ENCODE measurements around the gene PLXNC1. TPM values are rescaled to one million over a fixed set of nuclear protein-coding genes. Genes with fewer than 3 reads are reported as not detected.

The PLXNC1 gene
- polyA plus RNA-seq, 1 donor (not counting 4 experiments of a cell fraction or from before 2014, with no cell fraction given), result 0.17 TPM

GRCh38 chr12:94143438-94143837 is 4.9 kb upstream of the PLXNC1 start:
- Histone ChIP-seq H3K9ac (ENCODE audit: control insufficient read depth, extremely low read depth, insufficient read depth, low read length) (no peak overlapping the region), H3K9me1 (ENCODE audit: control insufficient read depth, extremely low read depth, insufficient read depth, low read length) (no peaks in the 10 kb centered on the region), H4K20me1 (ENCODE audit: control insufficient read depth, extremely low read depth, insufficient read depth, low read length) (no peaks in the 10 kb centered on the region), H3K4me1 (ENCODE audit: control insufficient read depth, extremely low read depth, insufficient read depth, low read length) (no peaks in the 10 kb centered on the region), H2AFZ (ENCODE audit: control insufficient read depth, low read length) (no peak overlapping the region), H3K27me3 (ENCODE audit: control insufficient read depth, extremely low read depth, insufficient read depth, low read length) (peaks cover 38% of the 10 kb centered on the region), H3K9me3 (ENCODE audit: control insufficient read depth, low read depth, low read length) (no peaks in the 10 kb centered on the region), H3K4me2 (ENCODE audit: control insufficient read depth, extremely low read depth, insufficient read depth, low read depth, low read length) (no peak overlapping the region), H3K79me2 (ENCODE audit: control insufficient read depth, insufficient read depth, low read length) (no peaks in the 10 kb centered on the region), H3K27ac (ENCODE audit: control insufficient read depth, insufficient read depth, low read length) (no peak overlapping the region), H3K36me3 (ENCODE audit: control insufficient read depth in 2 of 2, extremely low read depth in 1 of 2, insufficient read depth in 2 of 2, low read length in 2 of 2) (no peaks in the 10 kb centered on the region), H3K4me3 (ENCODE audit: control insufficient read depth in 2 of 3, extremely low read depth in 1 of 3, insufficient read depth in 2 of 3, low read depth in 1 of 3, low read length in 3 of 3) (no peak overlapping the region)
- dilution Hi-C loops (cut with MboI; ENCODE audit: extremely low pct_ligation_motif_present, low sequenced_read_pairs), result no loop called here
- DNase-seq (ENCODE audit: low read depth, low spot score) (no peak), FAIRE-seq (no peak)
- TF ChIP-seq CTCF (optimal IDR thresholded peaks at IDR 0.05 in 1 of 3, IDR thresholded peaks at IDR 0.05 in 1 of 3, conservative IDR thresholded peaks at IDR 0.05 in 1 of 3; ENCODE audit: extremely low read depth in 1 of 3, insufficient read depth in 2 of 3, low read length in 3 of 3), result no peak

DNA sequence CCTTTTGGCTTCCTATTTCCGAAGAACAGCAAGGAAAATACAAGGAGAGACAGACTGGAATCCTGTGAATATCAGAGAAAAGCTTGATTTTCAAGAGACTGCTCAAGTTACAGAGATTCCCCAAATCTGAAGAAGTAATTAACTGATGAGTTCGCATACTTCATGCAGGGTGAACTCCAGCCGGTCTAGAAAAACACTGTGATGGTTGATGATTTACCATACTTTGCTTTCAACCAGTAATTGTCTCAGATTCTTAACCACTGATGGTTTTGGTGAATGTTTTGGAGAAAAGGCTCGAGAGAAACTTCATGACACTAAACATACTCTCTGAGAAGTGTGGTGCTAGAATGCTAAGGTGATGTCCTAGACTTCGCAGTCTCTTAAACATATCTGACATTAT is 4.4 kb upstream of the PLXNC1 start:
- Histone ChIP-seq H4K20me1 (ENCODE audit: control insufficient read depth, extremely low read depth, insufficient read depth, low read length) (no peaks in the 10 kb centered on the region), H3K4me2 (ENCODE audit: control insufficient read depth, extremely low read depth, insufficient read depth, low read depth, low read length) (no peak overlapping the region), H3K27ac (ENCODE audit: control insufficient read depth, insufficient read depth, low read length) (no peak overlapping the region), H3K79me2 (ENCODE audit: control insufficient read depth, insufficient read depth, low read length) (no peaks in the 10 kb centered on the region), H3K27me3 (ENCODE audit: control insufficient read depth, extremely low read depth, insufficient read depth, low read length) (peaks cover 40% of the 10 kb centered on the region), H2AFZ (ENCODE audit: control insufficient read depth, low read length) (no peak overlapping the region), H3K36me3 (ENCODE audit: control insufficient read depth in 2 of 2, extremely low read depth in 1 of 2, insufficient read depth in 2 of 2, low read length in 2 of 2) (no peaks in the 10 kb centered on the region), H3K9ac (ENCODE audit: control insufficient read depth, extremely low read depth, insufficient read depth, low read length) (no peak overlapping the region), H3K9me1 (ENCODE audit: control insufficient read depth, extremely low read depth, insufficient read depth, low read length) (no peaks in the 10 kb centered on the region), H3K9me3 (ENCODE audit: control insufficient read depth, low read depth, low read length) (no peaks in the 10 kb centered on the region), H3K4me1 (ENCODE audit: control insufficient read depth, extremely low read depth, insufficient read depth, low read length) (no peaks in the 10 kb centered on the region), H3K4me3 (ENCODE audit: control insufficient read depth in 2 of 3, extremely low read depth in 1 of 3, insufficient read depth in 2 of 3, low read depth in 1 of 3, low read length in 3 of 3) (no peak overlapping the region)
- TF ChIP-seq EZH2 (IDR thresholded peaks at IDR 0.05; ENCODE audit: low read length) (no peak), CTCF (optimal IDR thresholded peaks at IDR 0.05 in 1 of 3, IDR thresholded peaks at IDR 0.05 in 1 of 3, conservative IDR thresholded peaks at IDR 0.05 in 1 of 3; ENCODE audit: extremely low read depth in 1 of 3, insufficient read depth in 2 of 3, low read length in 3 of 3) (no peak)
- dilution Hi-C loops (cut with MboI; ENCODE audit: extremely low pct_ligation_motif_present, low sequenced_read_pairs), result no loop called here
- no peak for DNase-seq (ENCODE audit: low read depth, low spot score)
- no peak for FAIRE-seq
